ENCODE measurements around the gene CHRM5.

Gene CHRM5

GRCh38 chr15:34106423-34106822 lies 138.1 kb downstream of the CHRM5 start:
- DNase-seq = no peak

GRCh38 chr15:34107315-34107714 lies 139.0 kb downstream of the CHRM5 start:
- no peak for DNase-seq

- no peak for DNase-seq
Measured at GRCh38 chr15:34109797-34110663, 141.7 kb downstream of the CHRM5 start.

GRCh38 chr15:34111488-34111887 lies 143.2 kb downstream of the CHRM5 start:
- no peak for DNase-seq

- DNase-seq = no peak
Measured at GRCh38 chr15:34114215-34114614, 145.9 kb downstream of the CHRM5 start.

GRCh38 chr15:34114739-34115138 lies 146.4 kb downstream of the CHRM5 start:
- no peak for DNase-seq

GRCh38 chr15:34116620-34117019 lies 148.3 kb downstream of the CHRM5 start:
- no peak for DNase-seq
